ENCODE measurements around the gene ARHGEF12. TPM values are rescaled to one million over a fixed set of nuclear protein-coding genes. Genes with fewer than 3 reads are reported as not detected.

Gene ARHGEF12
- polyA plus RNA-seq, 1 donor (not counting 4 experiments of a cell fraction or from before 2014, with no cell fraction given): 28.8 TPM

GRCh38 chr11:120517390-120517761 lies 181.2 kb downstream of the ARHGEF12 start:
- H3K79me2 ChIP-seq (ENCODE audit: control insufficient read depth, insufficient read depth, low read length): no peaks in the 10 kb centered on the region
- H3K9me3 ChIP-seq (ENCODE audit: control insufficient read depth, low read depth, low read length): no peaks in the 10 kb centered on the region
- H3K4me2 ChIP-seq (ENCODE audit: control insufficient read depth, extremely low read depth, insufficient read depth, low read depth, low read length): no peak overlapping the region
- no peak overlapping the region for H3K4me3 ChIP-seq (ENCODE audit: control insufficient read depth in 2 of 3, extremely low read depth in 1 of 3, insufficient read depth in 2 of 3, low read depth in 1 of 3, low read length in 3 of 3)
- DNase-seq (ENCODE audit: low read depth, low spot score) (no peak), FAIRE-seq (no peak)
- dilution Hi-C loops (cut with MboI; ENCODE audit: extremely low pct_ligation_motif_present, low sequenced_read_pairs): loop anchor here (25.0 kb wide), 1 partner anchor 420 kb away; no protein-coding TSS in a partner anchor
- H3K9ac ChIP-seq (ENCODE audit: control insufficient read depth, extremely low read depth, insufficient read depth, low read length): no peak overlapping the region
- no peaks in the 10 kb centered on the region for H3K4me1 ChIP-seq (ENCODE audit: control insufficient read depth, extremely low read depth, insufficient read depth, low read length)
- H2AFZ ChIP-seq (ENCODE audit: control insufficient read depth, low read length): no peak overlapping the region
- H3K36me3 ChIP-seq (ENCODE audit: control insufficient read depth in 2 of 2, extremely low read depth in 1 of 2, insufficient read depth in 2 of 2, low read length in 2 of 2): no peaks in the 10 kb centered on the region
- peaks cover 37% of the 10 kb centered on the region for H3K27me3 ChIP-seq (ENCODE audit: control insufficient read depth, extremely low read depth, insufficient read depth, low read length)
- no peaks in the 10 kb centered on the region for H3K9me1 ChIP-seq (ENCODE audit: control insufficient read depth, extremely low read depth, insufficient read depth, low read length)
- TF ChIP-seq CTCF (optimal IDR thresholded peaks at IDR 0.05 in 1 of 3, IDR thresholded peaks at IDR 0.05 in 1 of 3, conservative IDR thresholded peaks at IDR 0.05 in 1 of 3; ENCODE audit: extremely low read depth in 1 of 3, insufficient read depth in 2 of 3, low read length in 3 of 3) (no peak), EZH2 (IDR thresholded peaks at IDR 0.05; ENCODE audit: low read length) (no peak)
- H4K20me1 ChIP-seq (ENCODE audit: control insufficient read depth, extremely low read depth, insufficient read depth, low read length): no peaks in the 10 kb centered on the region
- no peak overlapping the region for H3K27ac ChIP-seq (ENCODE audit: control insufficient read depth, insufficient read depth, low read length)

GRCh38 chr11:120517801-120518291 lies 181.6 kb downstream of the ARHGEF12 start:
- DNase-seq (ENCODE audit: low read depth, low spot score) (no peak), FAIRE-seq (no peak)
- Histone ChIP-seq H3K4me1 (ENCODE audit: control insufficient read depth, extremely low read depth, insufficient read depth, low read length) (no peaks in the 10 kb centered on the region), H3K9me3 (ENCODE audit: control insufficient read depth, low read depth, low read length) (no peaks in the 10 kb centered on the region), H3K4me2 (ENCODE audit: control insufficient read depth, extremely low read depth, insufficient read depth, low read depth, low read length) (no peak overlapping the region), H3K36me3 (ENCODE audit: control insufficient read depth in 2 of 2, extremely low read depth in 1 of 2, insufficient read depth in 2 of 2, low read length in 2 of 2) (no peaks in the 10 kb centered on the region), H3K79me2 (ENCODE audit: control insufficient read depth, insufficient read depth, low read length) (no peaks in the 10 kb centered on the region), H3K9ac (ENCODE audit: control insufficient read depth, extremely low read depth, insufficient read depth, low read length) (no peak overlapping the region), H3K9me1 (ENCODE audit: control insufficient read depth, extremely low read depth, insufficient read depth, low read length) (no peaks in the 10 kb centered on the region), H3K4me3 (ENCODE audit: control insufficient read depth in 2 of 3, extremely low read depth in 1 of 3, insufficient read depth in 2 of 3, low read depth in 1 of 3, low read length in 3 of 3) (no peak overlapping the region), H3K27ac (ENCODE audit: control insufficient read depth, insufficient read depth, low read length) (no peak overlapping the region), H3K27me3 (ENCODE audit: control insufficient read depth, extremely low read depth, insufficient read depth, low read length) (peaks cover 33% of the 10 kb centered on the region), H2AFZ (ENCODE audit: control insufficient read depth, low read length) (no peak overlapping the region), H4K20me1 (ENCODE audit: control insufficient read depth, extremely low read depth, insufficient read depth, low read length) (no peaks in the 10 kb centered on the region)
- TF ChIP-seq CTCF (optimal IDR thresholded peaks at IDR 0.05 in 1 of 3, IDR thresholded peaks at IDR 0.05 in 1 of 3, conservative IDR thresholded peaks at IDR 0.05 in 1 of 3; ENCODE audit: extremely low read depth in 1 of 3, insufficient read depth in 2 of 3, low read length in 3 of 3) (no peak), EZH2 (IDR thresholded peaks at IDR 0.05; ENCODE audit: low read length) (no peak)
- dilution Hi-C loops (cut with MboI; ENCODE audit: extremely low pct_ligation_motif_present, low sequenced_read_pairs): loop anchor here (25.0 kb wide), 1 partner anchor 419 kb away; no protein-coding TSS in a partner anchor
